ENCODE results near the gene FLT1. TPM values are rescaled to one million over a fixed set of nuclear protein-coding genes. Genes with fewer than 3 reads are reported as not detected.

The FLT1 gene
- total RNA-seq, 1 donor from 2014 or later: not detected

DNA sequence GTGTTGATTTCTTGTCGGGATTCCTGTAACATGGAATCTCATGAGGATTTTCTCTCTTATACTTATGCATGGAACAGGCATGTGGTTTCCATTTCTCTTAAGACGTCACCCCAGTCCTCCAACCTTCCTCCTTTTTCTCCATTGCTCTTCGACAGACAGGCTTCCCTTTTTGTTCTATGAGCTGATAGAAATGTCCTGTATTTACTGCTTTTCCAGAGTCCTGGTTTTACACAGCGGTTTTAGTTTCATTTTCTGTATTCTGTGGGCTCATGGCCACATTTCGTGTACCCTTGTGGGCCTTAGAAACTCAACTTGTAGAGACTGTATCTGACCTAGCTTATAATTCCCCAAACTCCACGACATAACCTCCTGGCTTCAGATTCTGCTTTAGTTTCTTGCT lies 243.5 kb downstream of the FLT1 start:
- no peak for DNase-seq (ENCODE audit: low read depth)

DNA sequence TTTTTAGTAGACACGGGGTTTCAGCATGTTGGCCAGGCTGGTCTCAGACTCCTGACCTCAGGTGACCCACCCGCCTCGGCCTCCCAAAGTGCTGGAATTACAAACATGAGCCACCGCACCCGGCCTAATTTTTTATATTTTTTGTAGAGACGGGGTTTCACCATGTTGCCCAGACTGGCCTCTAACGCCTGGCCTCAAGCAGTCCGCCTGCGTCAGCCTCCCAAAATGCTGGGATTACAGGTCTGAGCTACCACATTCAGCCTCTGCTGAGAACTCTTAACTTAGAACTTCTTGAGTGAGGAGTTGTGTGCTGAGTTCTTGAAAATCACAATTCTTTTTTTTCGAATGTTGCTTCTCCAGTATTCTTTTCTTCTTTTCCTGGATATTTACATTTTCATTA lies 244.4 kb downstream of the FLT1 start:
- no peak for DNase-seq (ENCODE audit: low read depth)

Other genes starting within 250 kb of the FLT1 start
- 90.0 and 152 TPM in 2 replicates for gene POMP, start 164.0 kb upstream of the FLT1 start, total RNA-seq
- gene SLC46A3, start 223.8 kb upstream of the FLT1 start, total RNA-seq: 18.4 and 20.4 TPM in 2 replicates

Measured in myocyte (in vitro differentiated cells).